HG03571 (cell line): ENCODE data around the gene ABCA5.
"Not testable (repeated sequence)": the region's sequence is repeated elsewhere in the genome, so short reads cannot be mapped to it uniquely, and the experiment has no call there.

Experiments
- ATAC-seq: cut with Tn5 transposase; IDR thresholded peaks from one replicate; pipeline ENCODE4 v1.9.1; 2021; ENCODE audit not compliant: unreplicated experiment

The ABCA5 gene

GRCh38 chr17:69326377-69327059 lies 415 bp downstream of the ABCA5 start:
- ATAC-seq = peak; percentile 0

- ATAC-seq = no peak
Measured at GRCh38 chr17:69325518-69326376, 1.2 kb downstream of the ABCA5 start.

- ATAC-seq = no peak
Measured at GRCh38 chr17:69323806-69324205, 3.1 kb downstream of the ABCA5 start.

- ATAC-seq = no peak
Measured at GRCh38 chr17:69320908-69321238, 6.1 kb downstream of the ABCA5 start.

GRCh38 chr17:69320210-69320907 lies 6.6 kb downstream of the ABCA5 start:
- no peak for ATAC-seq

GRCh38 chr17:69317625-69318024 lies 9.3 kb downstream of the ABCA5 start:
- no peak for ATAC-seq

GRCh38 chr17:69314246-69315065 lies 12.5 kb downstream of the ABCA5 start:
- ATAC-seq = no peak

GRCh38 chr17:69305177-69305576 lies 21.8 kb downstream of the ABCA5 start:
- ATAC-seq = no peak

- no peak for ATAC-seq
Measured at GRCh38 chr17:69302682-69303081, 24.3 kb downstream of the ABCA5 start.

- ATAC-seq = no peak
Measured at GRCh38 chr17:69300222-69300621, 26.7 kb downstream of the ABCA5 start.

- ATAC-seq = not testable (repeated sequence)
Measured at GRCh38 chr17:69298120-69298722, 28.7 kb downstream of the ABCA5 start.

- ATAC-seq = no peak
Measured at GRCh38 chr17:69287168-69287567, 39.8 kb downstream of the ABCA5 start.

- no peak for ATAC-seq
Measured at GRCh38 chr17:69286257-69286656, 40.7 kb downstream of the ABCA5 start.

- no peak for ATAC-seq
Measured at GRCh38 chr17:69284646-69285045, 42.3 kb downstream of the ABCA5 start.

GRCh38 chr17:69282002-69282401 lies 44.9 kb downstream of the ABCA5 start:
- ATAC-seq = no peak

- not testable (repeated sequence) for ATAC-seq
Measured at GRCh38 chr17:69276279-69276678, 50.7 kb downstream of the ABCA5 start.

- no peak for ATAC-seq
Measured at GRCh38 chr17:69275751-69276150, 51.2 kb downstream of the ABCA5 start.

GRCh38 chr17:69271023-69271422 lies 55.9 kb downstream of the ABCA5 start:
- ATAC-seq = no peak

GRCh38 chr17:69269131-69269998 lies 57.6 kb downstream of the ABCA5 start:
- no peak for ATAC-seq
